GM21786 (cell line): ENCODE results near the gene NPAS2.

Experiments
- ATAC-seq: cut with Tn5 transposase; IDR thresholded peaks from one replicate; pipeline ENCODE4 v1.9.1; 2021; ENCODE audit not compliant: unreplicated experiment

NPAS2 gene

GRCh38 chr2:100821255-100821910 is 1.4 kb downstream of the NPAS2 start:
- ATAC-seq, result no peak

DNA sequence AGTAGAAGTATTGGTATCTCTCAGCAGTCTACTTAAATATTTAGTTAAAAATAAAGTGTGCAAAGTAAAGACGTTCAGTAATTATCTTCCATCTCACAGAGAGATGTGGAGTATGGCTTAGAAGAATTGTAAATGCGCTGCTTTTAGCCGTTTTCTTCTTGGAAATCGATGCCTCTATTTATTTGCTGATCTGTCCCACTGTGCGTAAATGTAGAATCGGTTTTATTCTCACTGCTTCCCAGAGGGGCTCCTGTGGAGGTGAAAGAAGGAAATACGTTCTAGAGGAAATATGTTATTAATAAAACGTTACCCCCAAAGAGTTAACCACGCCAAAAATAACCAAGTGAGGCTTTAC is 1.9 kb downstream of the NPAS2 start:
- no peak for ATAC-seq

DNA sequence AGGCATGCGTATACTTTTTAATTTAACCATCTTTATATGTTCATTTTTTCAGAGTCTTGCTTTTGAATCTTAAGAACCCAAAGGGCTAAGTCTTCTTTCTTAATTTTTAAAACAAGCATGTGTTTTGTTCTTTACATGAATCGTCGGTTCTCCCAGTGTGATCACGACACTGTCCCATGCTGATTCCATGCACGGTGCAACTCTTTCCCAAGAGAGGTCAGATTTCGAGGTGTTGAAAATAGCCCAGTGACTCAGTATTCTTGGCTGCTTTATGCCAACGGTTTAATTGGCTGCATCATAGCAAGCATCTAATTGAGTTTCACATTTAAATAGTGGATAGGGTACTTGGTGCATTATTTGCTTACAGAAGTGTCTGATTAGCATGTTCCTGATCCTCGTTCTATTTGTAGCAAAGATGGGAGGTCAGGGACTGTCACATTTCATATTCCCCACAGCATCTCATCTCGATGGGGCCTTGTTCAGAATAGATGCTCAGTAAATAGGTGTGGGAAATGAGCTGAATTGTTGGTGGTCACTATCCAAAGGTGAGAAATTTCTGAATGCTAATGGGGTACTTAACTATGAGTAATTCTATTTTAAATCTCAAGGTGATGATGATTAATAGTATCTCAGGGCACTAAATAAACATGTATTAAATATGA is 2.8 kb downstream of the NPAS2 start:
- no peak for ATAC-seq

DNA sequence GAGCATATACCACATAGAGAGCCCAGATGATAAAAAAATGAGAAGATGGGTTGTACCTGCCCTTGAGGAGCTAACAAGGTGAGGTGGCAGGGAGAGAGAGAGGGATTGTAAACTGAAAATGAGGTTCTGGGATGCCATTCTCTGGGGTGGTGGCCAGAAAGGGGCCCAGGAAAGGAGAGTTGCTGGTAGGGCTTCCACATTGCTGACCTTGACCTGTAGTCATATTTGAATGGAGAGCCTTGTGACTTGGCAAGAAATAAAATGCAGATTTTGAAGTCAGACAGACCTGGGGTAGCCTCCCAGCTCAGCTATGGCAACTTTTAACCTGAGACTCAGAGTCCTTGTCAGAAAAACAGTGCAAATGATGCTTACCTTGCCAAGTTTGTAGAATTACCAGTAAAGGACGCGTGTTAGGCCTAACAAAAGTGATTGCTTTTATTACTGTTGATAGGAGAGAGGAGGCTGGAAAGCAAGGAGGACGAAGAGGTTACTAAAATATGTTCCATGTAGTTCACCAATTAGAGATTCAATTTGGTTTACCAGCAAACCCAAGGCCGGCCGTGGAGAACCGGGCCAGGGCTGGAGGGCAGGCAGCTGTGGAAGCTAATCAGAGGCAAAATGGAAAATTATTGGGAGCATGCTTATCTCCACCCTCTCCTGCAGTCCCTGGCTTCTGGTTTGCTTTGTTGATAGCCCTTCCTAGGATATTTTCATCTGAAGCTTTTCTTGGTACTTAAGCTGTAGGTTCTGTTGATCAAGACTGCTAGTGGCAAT is 3.9 kb downstream of the NPAS2 start:
- no peak for ATAC-seq

DNA sequence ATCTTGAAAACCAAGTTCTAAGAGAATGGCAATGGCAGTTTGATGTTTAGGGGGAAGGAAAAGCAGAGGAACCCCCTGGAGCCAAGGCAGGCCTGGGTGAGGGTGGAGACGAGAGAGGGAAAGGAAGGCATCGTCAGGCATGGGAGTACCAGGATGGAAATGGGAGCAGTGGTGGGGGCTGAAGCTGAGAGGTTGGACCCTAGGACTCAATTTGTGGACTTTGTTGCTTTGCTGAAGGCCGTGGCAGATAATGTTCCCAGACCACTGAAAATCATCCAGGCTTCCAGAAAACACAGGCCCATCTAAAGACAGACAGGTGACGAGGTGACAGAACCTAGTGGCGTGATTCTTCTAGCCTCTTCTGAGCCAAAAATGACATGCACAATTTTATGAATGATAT is 4.9 kb downstream of the NPAS2 start:
- no peak for ATAC-seq

DNA sequence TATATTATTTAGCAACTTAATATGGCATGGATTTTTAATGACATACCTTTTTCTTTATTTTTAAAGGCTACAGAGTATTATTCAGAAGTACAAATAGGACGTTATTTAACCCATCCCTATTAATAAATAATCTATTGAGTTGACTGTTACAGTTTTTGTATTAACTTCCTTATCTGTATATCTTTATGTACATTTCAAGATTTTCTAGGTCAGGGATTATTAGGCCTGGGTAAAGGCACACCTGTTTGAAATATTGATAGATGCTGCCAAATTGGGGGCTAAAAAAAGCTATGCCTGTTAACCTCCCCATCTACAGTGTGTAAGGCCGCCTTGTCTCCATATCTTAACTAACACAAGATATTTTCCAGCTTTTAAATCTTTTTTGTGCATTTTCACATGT is 6.6 kb downstream of the NPAS2 start:
- ATAC-seq, result no peak

- no peak for ATAC-seq
These were observed 11.3 kb downstream of the NPAS2 start for GRCh38 chr2:100831158-100831750.

GRCh38 chr2:100831831-100832230 is 11.9 kb downstream of the NPAS2 start:
- ATAC-seq, result no peak

DNA sequence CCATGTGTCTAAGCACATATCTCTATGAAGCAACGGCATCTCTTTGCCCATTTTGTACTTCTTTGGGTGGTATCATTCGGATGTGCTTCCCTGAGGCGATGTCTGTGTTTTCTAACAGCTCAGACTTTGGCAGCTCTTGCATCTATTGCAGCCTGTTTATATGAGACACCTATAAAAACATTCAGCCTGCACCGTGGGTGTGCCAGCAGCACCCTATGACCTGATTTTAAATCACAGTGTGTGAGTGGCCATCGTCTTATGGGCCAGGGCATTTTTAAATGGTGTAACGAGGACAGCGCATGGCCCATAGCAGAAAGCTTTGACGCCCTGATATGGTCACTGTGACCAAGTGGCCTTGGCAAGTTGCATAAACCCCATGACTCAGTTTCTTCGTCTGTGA is 12.9 kb downstream of the NPAS2 start:
- ATAC-seq, result no peak

DNA sequence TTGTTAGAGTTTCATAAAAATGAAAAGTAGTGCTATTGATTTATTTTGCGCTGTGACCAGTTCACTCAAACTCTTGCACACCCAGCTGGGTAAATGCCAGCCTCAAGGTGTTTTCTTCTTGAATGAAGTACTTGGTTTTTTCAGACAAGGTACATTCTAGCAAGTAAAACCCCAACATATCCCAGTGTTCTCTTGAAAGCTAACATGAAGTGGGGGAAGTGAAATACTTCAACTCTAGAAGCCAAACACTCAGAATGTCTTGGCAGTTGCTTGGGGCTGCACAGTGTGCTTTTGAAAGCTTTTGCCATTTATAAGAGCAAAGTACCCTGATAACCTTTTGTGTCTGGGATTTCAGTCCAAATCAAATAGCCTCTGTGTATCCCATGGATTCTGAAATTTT is 13.4 kb downstream of the NPAS2 start:
- ATAC-seq, result no peak

GRCh38 chr2:100834221-100834620 is 14.3 kb downstream of the NPAS2 start:
- ATAC-seq, result no peak

- ATAC-seq, result no peak
These were observed 15.2 kb downstream of the NPAS2 start for GRCh38 chr2:100835006-100835659.

- ATAC-seq, result no peak
These were observed 20.6 kb downstream of the NPAS2 start for GRCh38 chr2:100840519-100840918.

- no peak for ATAC-seq
These were observed 22.4 kb downstream of the NPAS2 start for GRCh38 chr2:100842241-100842922.

DNA sequence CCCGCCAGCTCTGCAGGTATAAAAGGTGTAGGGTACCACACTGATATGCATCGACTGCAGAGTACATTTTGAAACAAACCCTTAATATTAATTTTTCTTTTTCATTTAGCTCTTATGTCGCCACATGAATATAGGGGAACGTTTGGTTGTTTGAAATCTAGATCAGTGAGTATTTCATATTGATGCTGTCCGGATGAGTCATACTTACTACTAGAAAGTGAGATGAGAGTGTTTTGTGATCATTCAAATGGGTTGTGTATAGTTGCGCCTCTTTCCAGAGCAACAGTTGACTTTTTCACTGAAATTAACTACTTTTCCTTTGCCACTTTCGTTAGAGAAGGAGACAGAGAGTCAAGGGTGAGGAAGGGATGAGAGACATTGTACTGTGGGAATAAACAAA is 24.6 kb downstream of the NPAS2 start:
- no peak for ATAC-seq

DNA sequence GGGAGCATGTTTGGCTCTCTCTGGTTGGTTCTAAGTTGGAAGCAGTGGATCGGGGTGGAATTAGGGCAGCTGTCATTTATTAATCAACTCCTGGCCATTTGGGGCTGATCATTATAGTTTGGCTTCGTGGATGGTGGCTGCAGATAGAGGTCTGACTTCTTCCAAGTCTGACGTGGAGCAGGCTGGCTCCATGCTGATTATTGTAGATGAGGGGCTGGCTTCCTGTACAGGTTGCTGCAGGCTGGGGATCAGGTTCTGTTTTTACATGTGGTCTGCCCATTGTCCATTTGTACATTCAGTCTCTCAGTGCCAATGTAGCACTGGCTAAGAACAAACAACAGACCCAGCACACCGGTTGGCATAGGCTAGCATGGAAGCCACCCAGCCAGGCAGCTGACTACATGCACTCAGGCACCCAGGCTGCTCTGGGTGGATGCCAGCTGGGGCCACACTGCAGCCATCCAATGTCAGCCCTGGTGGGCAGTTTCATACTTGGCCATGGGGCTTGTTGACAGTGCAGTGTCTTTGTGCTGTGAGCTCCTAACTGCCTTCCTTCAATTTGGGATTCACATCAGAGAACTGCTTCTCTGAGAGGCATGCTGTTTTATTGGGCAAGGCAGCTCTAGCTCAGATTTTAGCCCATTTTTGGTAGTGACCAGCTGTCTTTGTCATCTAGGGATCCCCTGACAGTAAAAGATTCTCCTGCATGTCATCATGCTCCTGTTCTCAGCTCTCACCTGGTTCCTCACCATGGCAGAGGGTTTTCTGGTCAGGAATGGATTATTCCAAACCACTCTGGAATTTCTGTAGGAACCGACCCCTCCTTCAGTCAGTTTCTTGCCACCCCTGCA is 25.4 kb downstream of the NPAS2 start:
- no peak for ATAC-seq

DNA sequence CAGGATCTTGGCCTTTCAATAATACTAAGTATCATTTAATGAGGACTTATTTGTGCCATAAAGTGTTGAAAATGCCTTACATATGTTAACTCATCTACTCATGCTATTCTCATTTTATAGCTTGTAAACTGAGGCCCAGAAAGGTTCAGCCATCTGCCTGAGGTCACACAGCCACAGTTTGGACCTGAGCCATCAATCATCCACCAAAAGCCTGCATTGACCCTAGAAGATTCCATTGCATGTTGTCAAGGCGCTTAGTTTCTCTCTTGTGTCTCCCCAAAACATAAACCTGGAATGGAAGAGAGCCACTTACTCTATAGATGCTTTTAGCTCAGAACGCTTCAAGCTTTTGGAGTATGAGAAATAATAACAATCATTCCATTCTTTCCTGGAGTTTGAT is 26.8 kb downstream of the NPAS2 start:
- no peak for ATAC-seq

GRCh38 chr2:100852447-100852846 is 32.5 kb downstream of the NPAS2 start:
- ATAC-seq, result no peak

DNA sequence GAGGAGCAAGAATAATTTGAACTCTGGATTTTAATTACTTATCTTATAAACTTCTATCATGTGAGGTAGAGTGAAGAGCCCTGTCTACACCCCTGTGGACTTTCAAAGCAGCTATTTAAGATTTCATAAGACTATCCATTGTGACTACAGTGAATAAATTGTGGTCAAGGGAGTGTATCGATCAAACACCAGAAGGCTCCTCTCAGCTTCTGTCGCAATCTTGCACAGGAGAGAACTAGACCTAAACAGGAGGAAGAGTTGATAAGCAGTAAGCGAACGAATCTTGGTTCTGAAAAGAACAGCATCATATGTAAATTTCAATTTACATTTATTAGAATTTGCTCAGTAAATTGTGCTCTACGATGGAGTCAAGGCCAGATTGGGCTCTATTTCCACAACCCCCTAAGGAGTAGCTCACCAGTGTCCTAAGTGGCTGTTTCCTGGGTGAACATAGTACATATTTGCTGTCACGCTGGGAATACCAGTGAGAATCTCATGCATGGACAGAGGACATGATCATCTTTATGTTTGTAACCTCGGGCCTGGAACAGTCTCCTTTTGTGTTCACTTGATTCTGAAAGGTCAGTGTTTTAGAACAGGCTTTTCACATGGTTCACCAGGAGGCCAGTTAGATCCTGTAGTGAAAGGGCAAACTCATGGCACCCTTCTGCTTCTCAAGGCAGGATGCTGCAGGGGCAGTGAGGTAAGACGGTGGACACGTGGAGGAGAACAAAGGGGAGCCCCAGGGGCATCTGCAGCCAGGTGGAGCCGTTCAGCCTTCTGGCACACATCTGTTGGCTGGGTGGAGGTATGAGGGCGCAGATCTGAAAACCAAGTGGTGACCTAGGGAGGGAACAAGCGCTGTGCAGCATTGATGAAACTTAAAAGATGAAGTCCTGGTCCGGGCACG is 33.3 kb downstream of the NPAS2 start:
- ATAC-seq, result no peak
